ENCODE measurements around the gene GNGT1. TPM values are rescaled to one million over a fixed set of nuclear protein-coding genes. Genes with fewer than 3 reads are reported as not detected.

The GNGT1 gene
- total RNA-seq, 1 donor from 2014 or later, result not detected

- H3K4me3 ChIP-seq, result no peak overlapping the region
- no peak for DNase-seq (ENCODE audit: low spot score in 2 of 2)
- intact Hi-C loops (cut with DNase I), result no loop called here
- no peaks in the 10 kb centered on the region for H3K9me3 ChIP-seq
- H3K4me1 ChIP-seq, result no peaks in the 10 kb centered on the region
- no peak overlapping the region for H3K27ac ChIP-seq
- H3K36me3 ChIP-seq, result no peaks in the 10 kb centered on the region
- H3K27me3 ChIP-seq, result no peaks in the 10 kb centered on the region
- TF ChIP-seq CTCF (IDR thresholded peaks at IDR 0.05), result no peak
Observed at GRCh38 chr7:93945756-93946535, 39.6 kb downstream of the GNGT1 start.

- TF ChIP-seq CTCF (IDR thresholded peaks at IDR 0.05), result no peak
- no peak for DNase-seq (ENCODE audit: low spot score in 2 of 2)
- H3K36me3 ChIP-seq, result no peaks in the 10 kb centered on the region
- no peaks in the 10 kb centered on the region for H3K4me1 ChIP-seq
- intact Hi-C loops (cut with DNase I), result no loop called here
- no peaks in the 10 kb centered on the region for H3K9me3 ChIP-seq
- no peak overlapping the region for H3K4me3 ChIP-seq
- H3K27me3 ChIP-seq, result no peaks in the 10 kb centered on the region
- no peak overlapping the region for H3K27ac ChIP-seq
Observed at GRCh38 chr7:93948106-93948505, 41.7 kb downstream of the GNGT1 start.

- H3K27me3 ChIP-seq, result no peaks in the 10 kb centered on the region
- intact Hi-C loops (cut with DNase I), result no loop called here
- no peaks in the 10 kb centered on the region for H3K36me3 ChIP-seq
- no peaks in the 10 kb centered on the region for H3K9me3 ChIP-seq
- H3K4me3 ChIP-seq, result no peak overlapping the region
- H3K4me1 ChIP-seq, result no peaks in the 10 kb centered on the region
- no peak overlapping the region for H3K27ac ChIP-seq
- DNase-seq (ENCODE audit: low spot score in 2 of 2), result no peak
- no peak for TF ChIP-seq CTCF (IDR thresholded peaks at IDR 0.05)
Observed at GRCh38 chr7:93948873-93949272, 42.5 kb downstream of the GNGT1 start.

- H3K27me3 ChIP-seq, result no peaks in the 10 kb centered on the region
- no peak for TF ChIP-seq CTCF (IDR thresholded peaks at IDR 0.05)
- no peaks in the 10 kb centered on the region for H3K4me1 ChIP-seq
- H3K27ac ChIP-seq, result no peak overlapping the region
- H3K36me3 ChIP-seq, result no peaks in the 10 kb centered on the region
- no peak overlapping the region for H3K4me3 ChIP-seq
- no peaks in the 10 kb centered on the region for H3K9me3 ChIP-seq
- intact Hi-C loops (cut with DNase I), result no loop called here
- no peak for DNase-seq (ENCODE audit: low spot score in 2 of 2)
Observed at GRCh38 chr7:93949423-93949822, 43.1 kb downstream of the GNGT1 start.

- no peaks in the 10 kb centered on the region for H3K9me3 ChIP-seq
- intact Hi-C loops (cut with DNase I), result no loop called here
- DNase-seq (ENCODE audit: low spot score in 2 of 2), result no peak
- no peaks in the 10 kb centered on the region for H3K36me3 ChIP-seq
- H3K27me3 ChIP-seq, result no peaks in the 10 kb centered on the region
- H3K4me1 ChIP-seq, result no peaks in the 10 kb centered on the region
- no peak overlapping the region for H3K4me3 ChIP-seq
- no peak for TF ChIP-seq CTCF (IDR thresholded peaks at IDR 0.05)
- H3K27ac ChIP-seq, result no peak overlapping the region
Observed at GRCh38 chr7:93955304-93955703, 48.9 kb downstream of the GNGT1 start.
